CD4-positive, alpha-beta T cell (primary cell): ENCODE data around the gene GPR153. TPM values are rescaled to one million over a fixed set of nuclear protein-coding genes. Genes with fewer than 3 reads are reported as not detected.

ENCODE experiments used
- ATAC-seq: fragments of 200-7000 bp; cut with Tn5 transposase; one replicate; pipeline ENCODE4 v1.10.0; 2022; ENCODE audit warnings: mild to moderate bottlenecking; ENCODE audit not compliant: poor library complexity
- CTCF ChIA-PET: fragments of 350-600 bp; sonication (Branson Sonifier 250); formaldehyde crosslinking; loops from one replicate; lab custom pipeline; 2021; ENCODE audit warnings: antibody characterized with exemption, inconsistent platforms; lab: Charles Lee
- POLR2A ChIA-PET: fragments of 350-600 bp; sonication (Branson Sonifier 250); formaldehyde crosslinking; loops from one replicate; lab custom pipeline; 2021; ENCODE audit warnings: antibody characterized with exemption, inconsistent platforms; lab: Charles Lee
- DNase-seq, 14 experiments: peaks; one replicate each; pipeline ENCODE4 v3.0.0-alpha.2; 2013 to 2020; ENCODE audit warnings: mixed read lengths in 2 of 14
- H3K27ac ChIP-seq, 2 donors: one replicate each; pipeline versions ENCODE4 v1.5.1 to v1.7.0; 2013; ENCODE audit warnings: low read length in 2 of 2, low read depth in 1 of 2, mild to moderate bottlenecking in 1 of 2
- H3K27me3 ChIP-seq, 2 experiments: 1 replicate in 1 of 2; 2 replicates in 1 of 2; pipeline versions ENCODE4 v1.6.1 to v1.7.0; 2013; ENCODE audit warnings: low read length in 2 of 2, control low read depth in 1 of 2, mild to moderate bottlenecking in 1 of 2, moderate library complexity in 1 of 2; ENCODE audit not compliant: insufficient read depth in 2 of 2, control insufficient read depth in 1 of 2
- H3K36me3 ChIP-seq: one replicate; pipeline ENCODE4 v1.6.1; 2013; ENCODE audit warnings: low read length, control low read depth; ENCODE audit not compliant: insufficient read depth
- H3K4me1 ChIP-seq: one replicate; pipeline ENCODE4 v1.6.1; 2013; ENCODE audit warnings: low read length, control low read depth; ENCODE audit not compliant: insufficient read depth
- H3K4me3 ChIP-seq: one replicate; pipeline ENCODE4 v1.5.1; 2013; ENCODE audit warnings: mild to moderate bottlenecking, low read length, moderate library complexity
- H3K9me3 ChIP-seq, 2 experiments: 1 replicate in 1 of 2; 2 replicates in 1 of 2; pipeline versions ENCODE4 v1.6.1 to v1.7.0; 2013; ENCODE audit warnings: low read length in 2 of 2, mild to moderate bottlenecking in 2 of 2, control low read depth in 1 of 2, moderate library complexity in 1 of 2; ENCODE audit not compliant: control insufficient read depth in 1 of 2, insufficient read depth in 1 of 2
- H3K27ac Mint-ChIP-seq: one replicate; pipeline ENCODE4 v1.8.0; 2020; ENCODE audit warnings: mixed read lengths
- H3K27me3 Mint-ChIP-seq: one replicate; pipeline ENCODE4 v1.8.0; 2021; ENCODE audit warnings: mixed read lengths
- H3K36me3 Mint-ChIP-seq: one replicate; pipeline ENCODE4 v1.8.0; 2021; ENCODE audit warnings: low read depth, mixed read lengths
- H3K4me1 Mint-ChIP-seq: one replicate; pipeline ENCODE4 v1.8.0; 2021; ENCODE audit warnings: low read depth, mixed read lengths
- H3K4me3 Mint-ChIP-seq: one replicate; pipeline ENCODE4 v1.8.0; 2020; ENCODE audit warnings: mild to moderate bottlenecking, mixed read lengths
- H3K9me3 Mint-ChIP-seq: one replicate; pipeline ENCODE4 v1.8.0; 2020; ENCODE audit warnings: mixed read lengths
- intact Hi-C, 2 experiments: fragments of 100-400 bp; cut with DNase I in 1 of 2; cut with micrococcal nuclease in 1 of 2; formaldehyde crosslinking; loops; one replicate each; pipeline versions ENCODE4 v1.15.1 to v1.9.0; 2023 to 2025; cut with DNase I, micrococcal nuclease
- total RNA-seq, 174 experiments: library from RNA in 2 of 174; stranded (reverse) in 2 of 174; gene quantifications; one replicate each; pipeline ENCODE4 v1.2.3 and lab custom pipeline; 2021 to 2026
- TF ChIP-seq, protein P1 (sequence below): fragments of 200-600 bp; IDR thresholded peaks from one replicate; pipeline ENCODE4 v1.8.0; 2022; ENCODE audit warnings: antibody characterized with exemption, mild to moderate bottlenecking

The GPR153 gene
- total RNA-seq, 2 experiments from 2014 or later = 0.14 to 0.19 TPM

DNA sequence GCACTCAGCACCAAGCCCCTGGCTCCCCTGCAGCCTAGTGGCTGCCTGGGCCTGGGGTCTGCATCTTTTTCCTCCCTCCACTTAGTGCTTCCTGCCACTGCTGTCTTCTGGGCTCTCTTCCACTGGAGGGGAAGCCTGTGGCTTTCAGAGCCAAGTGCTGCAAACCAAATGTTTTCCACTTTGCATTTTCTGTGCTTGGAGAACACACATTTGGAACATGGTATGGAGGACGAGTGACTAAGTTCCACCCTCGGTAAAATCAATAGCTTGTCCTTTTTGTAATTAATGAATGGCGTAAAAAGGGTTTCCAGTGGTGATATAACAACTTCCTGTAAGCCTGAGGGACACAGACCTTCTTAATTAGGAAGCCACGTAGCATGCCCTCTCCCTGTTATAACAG is 10.1 kb upstream of the GPR153 start:
- intact Hi-C loops = no loop called here
- H3K4me1 ChIP-seq = no peaks in the 10 kb centered on the region
- no peak overlapping the region for H3K27ac ChIP-seq
- no peaks in the 10 kb centered on the region for H3K36me3 Mint-ChIP-seq
- TF ChIP-seq, protein P1, sequence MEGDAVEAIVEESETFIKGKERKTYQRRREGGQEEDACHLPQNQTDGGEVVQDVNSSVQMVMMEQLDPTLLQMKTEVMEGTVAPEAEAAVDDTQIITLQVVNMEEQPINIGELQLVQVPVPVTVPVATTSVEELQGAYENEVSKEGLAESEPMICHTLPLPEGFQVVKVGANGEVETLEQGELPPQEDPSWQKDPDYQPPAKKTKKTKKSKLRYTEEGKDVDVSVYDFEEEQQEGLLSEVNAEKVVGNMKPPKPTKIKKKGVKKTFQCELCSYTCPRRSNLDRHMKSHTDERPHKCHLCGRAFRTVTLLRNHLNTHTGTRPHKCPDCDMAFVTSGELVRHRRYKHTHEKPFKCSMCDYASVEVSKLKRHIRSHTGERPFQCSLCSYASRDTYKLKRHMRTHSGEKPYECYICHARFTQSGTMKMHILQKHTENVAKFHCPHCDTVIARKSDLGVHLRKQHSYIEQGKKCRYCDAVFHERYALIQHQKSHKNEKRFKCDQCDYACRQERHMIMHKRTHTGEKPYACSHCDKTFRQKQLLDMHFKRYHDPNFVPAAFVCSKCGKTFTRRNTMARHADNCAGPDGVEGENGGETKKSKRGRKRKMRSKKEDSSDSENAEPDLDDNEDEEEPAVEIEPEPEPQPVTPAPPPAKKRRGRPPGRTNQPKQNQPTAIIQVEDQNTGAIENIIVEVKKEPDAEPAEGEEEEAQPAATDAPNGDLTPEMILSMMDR = no peak
- ATAC-seq (no peak), DNase-seq (no peak)
- no peaks in the 10 kb centered on the region for H3K9me3 Mint-ChIP-seq
- no peaks in the 10 kb centered on the region for H3K4me1 Mint-ChIP-seq
- H3K9me3 ChIP-seq = no peaks in the 10 kb centered on the region
- H3K4me3 ChIP-seq = no peak overlapping the region
- no peaks in the 10 kb centered on the region for H3K27me3 ChIP-seq
- ChIA-PET POLR2A (no interaction called here), CTCF (no interaction called here)
- H3K27me3 Mint-ChIP-seq = no peaks in the 10 kb centered on the region
- no peak overlapping the region for H3K4me3 Mint-ChIP-seq
- no peaks in the 10 kb centered on the region for H3K36me3 ChIP-seq
- no peak overlapping the region for H3K27ac Mint-ChIP-seq

DNA sequence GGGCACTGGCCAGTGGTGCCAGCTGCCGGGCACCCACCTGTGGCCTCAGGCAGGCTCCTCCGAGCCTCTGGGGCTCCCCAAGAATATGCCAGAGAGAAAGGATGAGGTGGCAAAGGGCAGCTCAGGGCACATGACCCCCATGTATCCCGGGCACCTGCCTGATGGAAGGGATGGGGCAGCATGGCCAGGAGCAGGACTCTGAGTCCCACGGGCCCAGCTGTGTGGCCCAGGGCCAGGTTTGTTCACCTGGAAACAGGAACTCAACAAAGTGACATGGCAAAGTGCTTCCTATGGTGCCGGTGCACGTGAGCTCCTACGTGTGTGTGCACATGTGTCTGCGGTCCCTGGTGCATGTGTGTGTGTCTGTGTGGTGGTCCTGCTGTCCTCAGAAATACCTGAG is 9.5 kb upstream of the GPR153 start:
- Mint-ChIP-seq H3K27me3 (no peaks in the 10 kb centered on the region), H3K27ac (no peak overlapping the region), H3K4me1 (no peaks in the 10 kb centered on the region), H3K4me3 (no peak overlapping the region), H3K9me3 (no peaks in the 10 kb centered on the region), H3K36me3 (no peaks in the 10 kb centered on the region)
- intact Hi-C loops = no loop called here
- DNase-seq (no peak), ATAC-seq (no peak)
- ChIA-PET POLR2A (no interaction called here), CTCF (no interaction called here)
- H3K4me3 ChIP-seq = no peak overlapping the region
- TF ChIP-seq, protein P1 = no peak
- no peaks in the 10 kb centered on the region for H3K9me3 ChIP-seq
- no peak overlapping the region for H3K27ac ChIP-seq
- no peaks in the 10 kb centered on the region for H3K36me3 ChIP-seq
- H3K27me3 ChIP-seq = no peaks in the 10 kb centered on the region
- no peaks in the 10 kb centered on the region for H3K4me1 ChIP-seq

DNA sequence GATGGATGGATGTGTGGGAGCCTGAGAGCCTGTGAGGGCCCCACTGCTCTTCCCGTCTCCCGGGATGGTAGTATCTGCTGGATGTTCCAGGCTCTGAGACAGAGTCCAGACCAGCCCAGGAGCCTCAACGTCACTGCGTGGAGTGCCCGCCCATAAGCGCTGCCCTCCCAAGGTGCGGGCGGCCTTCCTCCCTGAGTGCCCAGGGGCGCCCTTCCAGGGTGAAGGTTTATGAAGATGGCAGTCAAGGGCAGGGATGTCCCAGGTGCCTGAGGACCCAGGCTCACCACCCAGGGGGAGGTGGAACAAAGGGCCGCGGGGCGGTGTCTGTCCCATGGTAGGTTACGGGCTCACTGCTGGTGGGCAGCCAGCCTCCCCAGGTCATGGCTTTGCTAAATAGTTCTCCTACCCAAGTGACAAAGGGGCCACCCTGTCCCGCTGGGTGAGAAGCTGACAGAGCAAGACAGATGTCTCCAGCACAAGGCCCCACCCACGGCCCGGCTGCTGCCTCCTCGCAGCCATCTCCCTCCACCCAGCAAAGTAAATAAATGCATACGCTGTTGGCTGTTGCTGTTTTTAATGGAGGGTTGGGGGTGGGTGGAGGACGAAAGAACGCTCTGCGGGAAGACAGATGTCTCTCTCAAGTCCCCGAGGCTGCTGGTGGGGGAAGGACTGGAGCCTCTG is 9.0 kb upstream of the GPR153 start:
- H3K27ac ChIP-seq = no peak overlapping the region
- H3K27me3 ChIP-seq = no peaks in the 10 kb centered on the region
- H3K9me3 ChIP-seq = no peaks in the 10 kb centered on the region
- intact Hi-C loops = no loop called here
- H3K4me1 Mint-ChIP-seq = no peaks in the 10 kb centered on the region
- no peaks in the 10 kb centered on the region for H3K36me3 Mint-ChIP-seq
- TF ChIP-seq, protein P1 = no peak
- no peak overlapping the region for H3K4me3 Mint-ChIP-seq
- no peaks in the 10 kb centered on the region for H3K27me3 Mint-ChIP-seq
- no peak for DNase-seq
- H3K27ac Mint-ChIP-seq = no peak overlapping the region
- no peak overlapping the region for H3K4me3 ChIP-seq
- ChIA-PET POLR2A (no interaction called here), CTCF (no interaction called here)
- H3K4me1 ChIP-seq = no peaks in the 10 kb centered on the region
- H3K9me3 Mint-ChIP-seq = no peaks in the 10 kb centered on the region
- H3K36me3 ChIP-seq = no peaks in the 10 kb centered on the region
- ATAC-seq = no peak
